Stomach (tissue), 9 donors: ENCODE measurements around the gene OLA1. TPM values are rescaled to one million over a fixed set of nuclear protein-coding genes. Genes with fewer than 3 reads are reported as not detected.

ENCODE experiments used
- DNase-seq, 2 donors: peaks; one replicate each; pipeline versions ENCODE4 v3.0.0 to v3.0.0-alpha.2; 2013 to 2019
- H3K27ac ChIP-seq, 5 donors: fragments of 200-600 bp in 4 of 5; sonication (generic) in 4 of 5; one replicate each; pipeline ENCODE4 v1.5.1; 2013 to 2019; ENCODE audit warnings: mild to moderate bottlenecking in 1 of 5, moderate library complexity in 1 of 5
- H3K27me3 ChIP-seq, 3 donors: fragments of 200-600 bp; sonication (generic); one replicate each; pipeline ENCODE4 v1.5.1; 2017 to 2019; ENCODE audit warnings: mixed run types in 1 of 3
- H3K36me3 ChIP-seq, 4 donors: fragments of 200-600 bp; sonication (generic); 1 replicate in 3 of 4; 2 replicates in 1 of 4; pipeline ENCODE4 v1.5.1; 2016 to 2019
- H3K4me1 ChIP-seq, 4 donors: fragments of 200-600 bp; sonication (generic); one replicate each; pipeline ENCODE4 v1.5.1; 2016 to 2019
- H3K4me3 ChIP-seq, 4 donors: fragments of 200-600 bp; sonication (generic) in 3 of 4; one replicate each; pipeline ENCODE4 v1.5.1; 2016 to 2019; ENCODE audit warnings: mild to moderate bottlenecking in 1 of 4
- H3K9me3 ChIP-seq, 4 donors: fragments of 200-600 bp; sonication (generic); one replicate each; pipeline ENCODE4 v1.5.1; 2016 to 2019
- CTCF ChIP-seq, 7 experiments: fragments of 450-650 bp in 4 of 7; fragments of 200-600 bp in 3 of 7; sonication (generic) in 3 of 7; IDR thresholded peaks; one replicate each; pipeline ENCODE4 v1.5.1; 2016 to 2019; ENCODE audit warnings: antibody characterized with exemption in 7 of 7, control low read depth in 2 of 7, mild to moderate bottlenecking in 1 of 7
- EP300 ChIP-seq: sonication (generic); formaldehyde crosslinking; IDR thresholded peaks from one replicate; pipeline ENCODE4 v1.6.1; 2017; ENCODE audit warnings: antibody characterized with exemption
- POLR2A ChIP-seq, 4 donors: fragments of 450-650 bp; IDR thresholded peaks; one replicate each; pipeline ENCODE4 v1.6.1; 2016; ENCODE audit warnings: antibody characterized with exemption in 4 of 4, control low read depth in 2 of 4, mild to moderate bottlenecking in 1 of 4, moderate library complexity in 1 of 4
- POLR2AphosphoS5 ChIP-seq, 3 donors: sonication (generic); formaldehyde crosslinking; IDR thresholded peaks; one replicate each; pipeline ENCODE4 v1.6.1; 2016; ENCODE audit warnings: antibody characterized with exemption in 3 of 3
- WGBS, 5 donors: extraction: QIAGEN DNeasy Blood & Tissue Kit in 3 of 5; methylation state at CpG; one replicate each; pipeline versions ENCODE4 v1.1.5 to v1.1.7; 2013 to 2018; 5-methylcytosine and 5-hydroxymethylcytosine counted together
- intact Hi-C: fragments of 100-400 bp; cut with DNase I; formaldehyde crosslinking; loops from one replicate; pipeline ENCODE4 v1.15.1; 2023; ENCODE audit warnings: low total_unique reads
- polyA plus RNA-seq, 3 donors: library from polyadenylated mRNA; stranded (reverse); fragments of 200-250 nt; gene quantifications; one replicate each; pipeline ENCODE4 v1.2.3, GENCODE V29; 2013
- total RNA-seq, 5 donors: library from RNA; depleted of rRNA; stranded (reverse); fragments of >200 nt; gene quantifications; one replicate each; pipeline versions ENCODE4 v1.1.0 to v1.2.3, GENCODE V29; 2014 to 2016
- donor health status: healthy with polysubstance abuse.
- donor health status: Bipolar disorder and iron deficiency.
- donor health status: healthy.

Gene OLA1
- total and polyA plus RNA-seq, 8 donors = 20.6 to 149 (median 75.3) TPM

GRCh38 chr2:174218773-174219172 is 29.6 kb downstream of the OLA1 start:
- Histone ChIP-seq H3K27ac (no peak overlapping the region), H3K27me3 (no peaks in the 10 kb centered on the region), H3K4me1 (no peaks in the 10 kb centered on the region), H3K9me3 (no peaks in the 10 kb centered on the region), H3K36me3 (peaks cover 0 to 20% (median 10%) of the 10 kb centered on the region in 4 donors), H3K4me3 (no peak overlapping the region)
- DNase-seq = no peak
- intact Hi-C loops = no loop called here
- TF ChIP-seq CTCF (IDR thresholded peaks at IDR 0.05) (no peak), EP300 (no peak), POLR2AphosphoS5 (IDR thresholded peaks at IDR 0.05) (no peak), POLR2A (IDR thresholded peaks at IDR 0.05) (no peak)
- 89 to 92% (median 90%) methylated on average over 7 of the region's 7 CpGs for WGBS, 5 donors

GRCh38 chr2:174217869-174218268 is 30.5 kb downstream of the OLA1 start:
- Histone ChIP-seq H3K27ac (no peak overlapping the region), H3K4me1 (no peaks in the 10 kb centered on the region), H3K4me3 (no peak overlapping the region), H3K36me3 (peaks cover 0 to 17% (median 8%) of the 10 kb centered on the region in 4 donors), H3K9me3 (no peaks in the 10 kb centered on the region), H3K27me3 (no peaks in the 10 kb centered on the region)
- intact Hi-C loops = no loop called here
- TF ChIP-seq POLR2A (IDR thresholded peaks at IDR 0.05) (no peak), CTCF (IDR thresholded peaks at IDR 0.05) (no peak), POLR2AphosphoS5 (IDR thresholded peaks at IDR 0.05) (no peak), EP300 (no peak)
- WGBS, 5 donors = 80 to 97% (median 89%) methylated on average over 1 of the region's 1 CpG
- DNase-seq = peak in 1 of 2 donors; percentile 14

- H3K4me1 ChIP-seq = no peaks in the 10 kb centered on the region
- no peaks in the 10 kb centered on the region for H3K27me3 ChIP-seq
- no peaks in the 10 kb centered on the region for H3K9me3 ChIP-seq
- DNase-seq = no peak
- intact Hi-C loops = no loop called here
- no peak overlapping the region for H3K27ac ChIP-seq
- TF ChIP-seq POLR2A (IDR thresholded peaks at IDR 0.05) (no peak), CTCF (IDR thresholded peaks at IDR 0.05) (no peak), POLR2AphosphoS5 (IDR thresholded peaks at IDR 0.05) (no peak), EP300 (no peak)
- no peaks in the 10 kb centered on the region for H3K36me3 ChIP-seq
- no peak overlapping the region for H3K4me3 ChIP-seq
These were observed 36.4 kb downstream of the OLA1 start for GRCh38 chr2:174211954-174212353.

GRCh38 chr2:174210862-174211261 is 37.5 kb downstream of the OLA1 start:
- no peaks in the 10 kb centered on the region for H3K36me3 ChIP-seq
- WGBS, 5 donors = 14 to 65% (median 42%) methylated on average over 2 of the region's 2 CpGs
- H3K4me1 ChIP-seq = no peaks in the 10 kb centered on the region
- H3K9me3 ChIP-seq = no peaks in the 10 kb centered on the region
- H3K27ac ChIP-seq = no peak overlapping the region
- peak in 1 of 2 donors; percentile 10 for DNase-seq
- TF ChIP-seq EP300 = no peak
- no peak for TF ChIP-seq CTCF (IDR thresholded peaks at IDR 0.05)
- TF ChIP-seq POLR2AphosphoS5 (IDR thresholded peaks at IDR 0.05) = no peak
- no peak for TF ChIP-seq POLR2A (IDR thresholded peaks at IDR 0.05)
- H3K4me3 ChIP-seq = no peak overlapping the region
- intact Hi-C loops = no loop called here
- no peaks in the 10 kb centered on the region for H3K27me3 ChIP-seq
